ENCODE data around the gene ZCCHC2.

ZCCHC2 gene

DNA sequence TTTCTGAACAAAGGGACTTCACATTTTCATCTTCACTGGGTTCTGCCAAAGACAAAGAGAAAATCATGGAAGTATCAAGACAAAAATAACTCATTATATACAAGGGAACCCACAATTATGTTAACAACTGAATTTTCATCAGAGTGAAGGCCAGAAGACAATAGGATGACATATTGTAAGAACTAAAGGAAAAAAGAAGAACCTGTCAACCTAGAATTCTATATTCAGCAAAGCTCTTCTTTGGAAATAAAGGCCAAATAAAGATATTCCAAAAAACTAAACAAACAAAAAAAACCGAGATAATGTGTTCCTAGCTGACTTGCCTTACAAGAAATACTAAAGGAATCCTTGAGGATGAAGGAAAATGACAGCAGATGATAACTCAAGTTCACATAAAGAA, 10.3 kb upstream of the ZCCHC2 start:
- DNase-seq: no peak

DNA sequence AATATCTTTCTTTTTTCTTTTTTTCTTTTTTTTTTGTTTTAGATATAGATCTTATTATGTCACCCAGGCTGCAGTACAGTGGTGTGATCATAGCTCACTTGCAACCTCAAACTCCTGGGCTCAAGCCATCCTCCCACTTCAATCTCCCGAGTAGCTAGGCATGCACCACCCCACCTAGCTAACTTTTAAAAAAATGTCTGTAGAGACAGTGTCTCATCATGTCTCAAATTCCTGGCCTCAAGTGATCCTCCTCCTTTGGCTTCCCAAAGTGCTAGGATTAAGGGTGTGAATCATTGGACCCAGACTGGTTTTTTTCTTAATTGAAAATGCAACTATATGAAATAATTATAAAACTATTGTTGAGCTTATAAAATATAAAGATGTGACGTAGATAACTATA, 9.8 kb upstream of the ZCCHC2 start:
- no peak for DNase-seq

DNA sequence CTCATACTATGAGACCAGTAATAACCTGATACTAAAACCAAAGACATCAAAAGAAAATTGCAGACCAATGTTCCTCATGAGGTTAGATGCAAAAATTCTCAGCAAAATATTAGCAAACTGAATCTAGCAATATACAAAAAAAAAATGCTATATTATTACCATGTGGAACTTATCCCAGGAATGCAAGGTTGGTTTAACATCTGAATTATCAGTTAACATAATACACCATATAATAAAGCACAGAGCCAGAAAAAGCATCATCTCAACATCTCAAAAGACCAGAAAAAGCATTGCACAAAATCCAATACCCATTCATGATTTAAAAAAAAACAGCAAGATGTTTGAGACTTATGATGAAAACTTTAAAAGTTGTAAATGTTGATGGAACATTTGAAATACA, 8.3 kb upstream of the ZCCHC2 start:
- DNase-seq: no peak

DNA sequence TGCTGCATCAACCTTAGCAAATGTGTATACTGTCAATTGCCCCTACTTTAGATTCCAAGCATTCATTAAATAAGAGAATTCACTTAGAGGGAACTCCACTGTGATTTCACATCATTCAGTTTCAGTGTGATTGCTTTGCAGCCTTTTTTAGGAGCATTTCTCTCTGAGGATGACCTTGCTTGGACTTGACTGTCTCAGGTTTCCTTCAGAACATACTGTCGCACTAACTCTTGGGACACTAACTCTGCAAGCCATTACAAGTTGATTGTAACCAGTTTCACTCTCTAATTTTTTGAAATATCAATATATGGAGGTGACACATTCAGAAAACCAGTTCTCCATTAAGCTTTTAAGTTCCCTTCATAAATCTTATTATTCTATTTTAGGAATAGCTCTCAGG, 6.6 kb upstream of the ZCCHC2 start:
- DNase-seq: no peak

DNA sequence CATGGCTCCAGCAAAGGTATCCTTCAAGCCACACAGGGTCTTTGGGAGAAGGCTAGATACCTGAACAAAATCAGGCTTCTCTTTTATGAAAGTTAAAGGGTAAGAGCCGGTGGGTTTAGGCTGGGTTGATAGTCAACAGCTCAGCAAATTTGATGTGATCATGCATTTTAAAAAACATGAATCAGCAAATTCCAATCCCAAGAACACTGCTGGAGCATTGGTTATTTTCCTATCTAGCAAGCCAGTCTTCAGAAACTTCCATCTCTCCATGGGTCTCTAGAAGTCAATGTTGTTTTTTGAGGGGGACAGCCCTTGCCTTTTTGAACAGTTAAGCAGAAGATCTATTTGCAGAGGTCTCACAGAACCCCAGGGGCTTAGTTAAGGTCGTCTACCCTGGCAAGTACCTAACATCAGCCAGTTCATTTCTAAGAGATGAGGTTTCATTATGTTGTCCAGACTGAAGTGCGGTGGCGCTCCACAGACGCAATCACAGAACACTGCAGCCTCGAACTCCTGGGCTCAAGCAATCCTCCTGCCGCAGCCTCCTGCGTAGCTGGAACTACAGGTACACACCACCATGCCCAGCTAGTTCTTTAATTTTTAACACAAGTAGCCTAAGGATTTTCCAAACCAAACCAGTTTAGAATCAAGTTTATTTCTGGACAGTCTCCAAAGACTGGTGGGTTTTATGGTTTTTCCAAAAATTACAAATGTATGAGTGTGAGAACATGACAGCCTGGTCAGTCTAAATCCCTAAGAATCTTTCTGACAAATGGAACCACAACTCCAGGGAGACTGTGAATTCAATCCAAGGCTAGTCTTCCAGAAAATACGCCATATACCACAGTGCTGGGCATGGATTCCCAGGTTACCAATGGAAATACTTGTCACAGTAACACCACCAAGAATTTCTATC, 4.1 kb upstream of the ZCCHC2 start:
- no peak for DNase-seq

DNA sequence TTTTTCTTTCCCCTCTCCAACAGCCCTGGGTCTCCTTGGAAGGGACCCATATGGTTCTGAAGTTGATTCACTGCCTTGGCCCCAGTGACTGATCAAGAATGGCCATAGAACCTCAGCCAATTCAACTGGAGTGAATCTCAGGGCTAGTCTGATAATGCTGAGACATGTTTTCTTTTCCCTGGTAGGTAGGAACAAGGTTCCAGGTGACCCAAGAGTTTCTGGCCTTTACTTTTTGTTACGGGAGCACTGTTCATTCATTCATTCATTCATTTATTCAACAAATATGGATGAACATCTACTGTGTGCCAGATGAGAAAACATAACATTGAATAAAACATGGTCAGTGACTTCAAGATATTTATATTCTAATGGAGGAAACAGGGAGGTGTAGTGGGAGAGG, 3.1 kb upstream of the ZCCHC2 start:
- DNase-seq: no peak

DNA sequence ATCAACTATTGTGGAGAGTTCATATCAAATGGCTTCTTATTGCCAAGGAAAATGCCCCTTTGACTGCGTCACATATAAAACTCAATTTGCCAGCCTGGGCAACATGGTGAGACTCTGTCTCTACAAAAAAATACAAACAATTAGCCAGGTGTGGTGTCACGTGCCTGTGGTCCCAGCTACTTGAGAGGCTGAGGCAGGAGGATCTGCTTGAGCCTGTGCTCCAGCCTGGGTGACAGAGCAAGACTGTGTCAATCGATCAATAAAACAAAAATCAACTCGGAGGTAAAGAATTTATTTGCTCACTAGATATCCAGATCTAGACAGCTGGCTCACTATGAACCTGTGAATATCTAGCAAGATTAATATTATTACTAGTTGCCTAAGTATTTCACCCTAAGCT, 1.7 kb upstream of the ZCCHC2 start:
- DNase-seq: no peak

DNA sequence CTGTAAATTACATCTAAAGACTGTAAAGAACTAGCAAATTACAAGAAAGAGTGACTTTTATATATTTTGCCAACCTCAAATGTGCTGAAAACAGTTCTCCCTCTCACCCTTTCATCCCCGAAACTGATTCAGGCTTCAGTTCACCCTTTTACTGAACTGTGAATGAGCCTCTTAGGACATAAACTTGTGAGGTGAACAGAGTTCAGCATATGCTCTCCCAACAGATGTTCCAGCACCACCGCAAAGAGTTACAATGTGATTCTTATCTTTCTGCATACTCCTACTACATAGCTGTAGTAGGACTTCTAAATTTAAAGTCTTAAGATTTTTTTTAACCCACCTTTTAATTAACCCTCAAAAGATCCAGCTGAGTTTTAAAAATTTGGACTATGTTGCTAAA, 1.2 kb upstream of the ZCCHC2 start:
- DNase-seq: no peak

DNA sequence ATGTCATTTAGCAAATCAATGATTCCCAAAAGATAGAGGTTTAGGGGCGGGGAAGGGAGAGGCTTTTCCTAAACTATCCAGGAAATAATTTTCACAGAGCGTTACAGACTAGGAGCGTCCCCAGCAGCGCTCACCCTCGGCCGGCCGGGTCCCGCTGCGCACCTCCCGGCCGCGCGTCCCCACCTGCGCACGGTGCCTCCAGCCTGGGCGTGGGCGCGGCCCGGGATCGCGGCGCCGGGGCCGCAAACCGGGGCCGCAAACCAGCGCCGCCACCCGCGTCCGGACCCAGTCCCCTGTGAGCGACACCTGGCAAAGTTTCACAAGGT, 684 bp upstream of the ZCCHC2 start:
- DNase-seq: no peak

DNA sequence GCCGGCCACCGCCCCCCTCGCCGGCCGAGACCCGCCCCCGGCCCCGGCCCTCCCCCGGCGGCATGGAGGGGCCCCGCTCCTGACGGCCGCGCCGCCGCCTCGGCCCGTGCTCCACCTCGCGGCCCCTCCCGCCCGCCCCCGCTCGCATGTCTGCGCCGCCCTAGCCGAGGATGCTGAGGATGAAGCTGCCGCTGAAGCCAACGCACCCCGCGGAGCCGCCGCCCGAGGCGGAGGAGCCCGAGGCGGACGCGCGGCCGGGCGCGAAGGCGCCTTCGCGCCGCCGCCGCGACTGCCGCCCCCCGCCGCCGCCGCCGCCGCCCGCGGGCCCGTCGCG, 397 bp downstream of the ZCCHC2 start:
- no peak for DNase-seq

DNA sequence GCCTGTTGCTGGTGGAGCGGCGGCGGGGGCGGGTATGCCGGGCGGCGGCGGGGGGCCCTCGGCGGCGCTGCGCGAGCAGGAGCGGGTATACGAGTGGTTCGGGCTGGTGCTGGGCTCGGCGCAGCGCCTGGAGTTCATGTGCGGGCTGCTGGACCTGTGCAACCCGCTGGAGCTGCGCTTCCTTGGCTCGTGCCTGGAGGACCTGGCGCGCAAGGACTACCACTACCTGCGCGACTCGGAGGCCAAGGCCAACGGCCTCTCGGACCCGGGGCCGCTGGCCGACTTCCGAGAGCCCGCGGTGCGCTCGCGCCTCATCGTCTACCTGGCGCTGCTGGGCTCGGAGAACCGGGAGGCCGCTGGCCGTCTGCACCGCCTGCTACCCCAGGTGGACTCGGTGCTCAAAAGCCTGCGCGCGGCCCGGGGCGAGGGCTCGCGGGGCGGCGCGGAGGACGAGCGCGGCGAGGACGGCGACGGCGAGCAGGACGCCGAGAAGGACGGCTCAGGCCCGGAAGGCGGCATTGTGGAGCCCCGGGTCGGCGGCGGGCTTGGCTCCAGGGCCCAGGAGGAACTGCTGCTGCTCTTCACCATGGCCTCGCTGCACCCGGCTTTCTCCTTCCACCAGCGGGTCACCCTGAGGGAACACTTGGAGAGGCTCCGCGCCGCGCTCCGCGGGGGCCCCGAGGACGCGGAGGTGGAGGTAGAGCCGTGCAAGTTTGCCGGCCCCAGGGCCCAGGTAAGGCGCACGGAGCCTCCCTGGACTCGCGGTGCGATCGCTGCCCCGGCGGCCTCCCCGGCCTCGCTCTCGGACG, 1.0 kb downstream of the ZCCHC2 start:
- no peak for DNase-seq

DNA sequence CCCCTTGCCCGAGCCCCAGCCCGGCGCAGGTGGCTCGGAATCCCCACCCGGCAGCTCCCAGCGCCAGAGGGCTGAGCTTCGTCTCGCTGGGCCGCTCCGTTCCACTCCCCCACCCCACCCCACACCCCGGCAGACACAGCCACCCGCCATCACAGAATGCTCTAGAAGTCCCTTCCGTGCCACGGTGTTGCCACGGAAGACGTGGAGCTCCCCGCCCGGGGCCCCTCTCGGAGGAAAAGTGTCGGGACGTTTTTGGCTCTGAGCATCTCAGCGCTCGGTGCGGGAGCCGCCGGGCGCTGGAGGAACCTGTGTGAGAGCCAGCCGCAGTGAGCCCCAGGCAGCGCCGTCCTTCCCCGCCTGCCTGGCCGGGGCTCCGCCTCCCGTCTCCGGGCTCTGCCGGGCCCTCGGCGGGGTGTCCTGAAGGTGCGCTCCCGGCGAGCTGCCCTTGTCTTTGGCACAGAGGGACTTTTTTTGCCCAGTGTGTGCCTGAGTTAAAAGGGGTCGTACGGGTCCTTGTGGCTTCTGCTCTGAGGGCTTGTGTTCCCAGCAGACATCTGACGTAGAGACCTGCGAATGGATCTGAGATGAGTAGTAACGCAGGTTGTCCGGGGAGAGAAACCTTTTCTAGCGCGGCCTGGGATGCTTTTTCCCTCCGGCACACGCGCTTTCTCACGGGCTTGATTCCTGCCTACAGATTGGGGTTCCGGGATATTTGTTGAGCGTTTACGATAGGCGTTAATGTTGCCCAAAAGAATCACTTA, 1.8 kb downstream of the ZCCHC2 start:
- no peak for DNase-seq

DNA sequence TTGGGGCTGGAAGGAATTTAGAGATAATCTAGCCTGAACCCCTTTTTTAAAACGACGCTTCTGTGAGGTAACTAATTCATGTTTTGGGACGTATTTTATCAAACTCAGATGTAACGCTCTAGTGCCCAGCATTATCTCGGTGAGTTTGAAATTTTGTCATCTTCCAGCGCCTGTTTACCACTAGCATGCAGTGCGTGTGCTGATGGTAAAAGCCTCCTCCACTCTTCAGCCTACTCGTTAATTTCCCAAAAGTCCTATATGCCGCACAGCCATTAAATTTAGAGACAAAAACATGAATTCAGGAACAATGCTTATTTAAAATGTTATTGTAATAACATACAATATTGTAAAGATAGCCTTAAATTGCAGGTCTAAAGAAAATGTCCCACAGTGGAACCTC, 2.8 kb downstream of the ZCCHC2 start:
- no peak for DNase-seq

DNA sequence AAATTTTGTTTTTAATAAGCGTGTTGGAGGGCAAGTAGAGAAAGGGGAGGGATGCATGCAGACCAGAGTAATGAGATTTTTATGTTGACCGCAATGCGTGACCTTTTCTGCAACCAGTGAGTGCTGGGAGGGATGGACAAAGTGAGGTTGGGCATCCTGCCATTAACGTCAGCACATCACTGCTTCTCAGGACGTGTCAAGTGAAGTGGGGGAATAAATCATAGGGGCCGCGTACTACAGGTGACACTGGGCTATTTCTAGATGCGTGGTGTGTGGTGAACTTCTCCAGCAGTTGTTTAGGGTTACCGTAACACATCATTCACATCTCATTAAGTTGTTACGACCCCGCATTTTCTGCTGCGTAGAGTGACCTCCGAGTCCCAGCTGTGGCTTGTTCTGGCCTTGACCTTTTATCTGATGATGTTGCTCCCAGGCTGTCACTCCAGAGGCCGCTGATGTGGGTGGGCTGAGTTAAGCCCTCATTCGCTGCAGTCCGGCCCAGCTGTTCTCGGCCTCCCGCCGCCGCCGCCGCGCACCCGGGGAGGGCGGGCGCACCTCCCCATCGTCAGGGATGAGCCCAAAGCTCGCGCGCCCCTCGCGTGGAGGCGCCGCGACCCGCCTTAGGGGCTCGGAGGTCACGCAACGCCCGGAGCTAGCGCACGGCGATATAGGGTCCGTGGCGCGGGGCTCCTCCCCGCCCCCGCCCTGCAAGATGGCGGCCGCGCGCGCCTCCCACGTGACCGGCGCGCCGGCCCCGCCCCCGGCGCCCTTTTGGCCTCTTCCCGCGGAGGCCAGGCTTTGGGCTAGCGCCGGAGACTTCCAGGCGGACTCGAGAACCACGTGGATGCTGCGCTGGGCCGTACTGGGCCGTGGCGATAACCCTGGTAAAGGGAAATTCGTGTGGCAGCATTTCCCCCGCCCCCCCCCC, 3.5 kb downstream of the ZCCHC2 start:
- no peak for DNase-seq

DNA sequence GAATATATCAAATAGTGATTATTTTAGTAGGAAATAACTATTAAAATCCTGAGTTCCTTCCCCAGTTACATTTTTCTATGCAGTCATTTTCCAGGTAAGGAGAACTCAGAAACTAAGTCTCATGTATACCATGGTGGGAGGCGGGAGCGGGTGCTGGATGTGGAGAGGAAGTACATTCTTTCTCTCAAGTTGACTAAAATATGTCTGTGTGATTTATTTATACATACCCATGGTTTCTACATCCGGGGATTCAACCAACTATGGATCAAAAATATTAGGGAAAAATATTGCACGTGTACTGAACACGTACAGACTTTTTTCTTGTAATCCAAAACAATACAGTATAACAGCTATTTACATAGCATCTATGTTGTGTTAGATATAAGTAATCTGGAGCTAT, 6.8 kb downstream of the ZCCHC2 start:
- DNase-seq: no peak

DNA sequence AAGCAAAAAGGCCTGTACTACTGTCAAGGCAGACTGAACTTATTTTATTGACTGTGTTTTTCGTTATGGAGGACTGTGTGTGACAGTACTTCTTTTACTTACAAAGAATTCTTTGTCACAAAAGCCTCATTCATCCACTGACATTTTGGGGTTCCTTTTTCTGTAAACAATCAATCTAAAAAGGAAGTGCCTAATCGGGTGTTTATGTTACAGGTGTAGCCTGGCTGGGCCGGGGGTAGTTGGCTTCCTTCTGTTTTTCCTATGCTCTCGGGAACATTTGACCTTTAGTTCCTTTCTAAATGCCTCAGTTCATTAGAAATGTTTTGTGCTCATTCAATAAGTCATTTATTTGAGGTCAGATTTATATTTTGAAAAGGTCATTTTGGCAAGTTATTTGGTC, 8.3 kb downstream of the ZCCHC2 start:
- DNase-seq: no peak

DNA sequence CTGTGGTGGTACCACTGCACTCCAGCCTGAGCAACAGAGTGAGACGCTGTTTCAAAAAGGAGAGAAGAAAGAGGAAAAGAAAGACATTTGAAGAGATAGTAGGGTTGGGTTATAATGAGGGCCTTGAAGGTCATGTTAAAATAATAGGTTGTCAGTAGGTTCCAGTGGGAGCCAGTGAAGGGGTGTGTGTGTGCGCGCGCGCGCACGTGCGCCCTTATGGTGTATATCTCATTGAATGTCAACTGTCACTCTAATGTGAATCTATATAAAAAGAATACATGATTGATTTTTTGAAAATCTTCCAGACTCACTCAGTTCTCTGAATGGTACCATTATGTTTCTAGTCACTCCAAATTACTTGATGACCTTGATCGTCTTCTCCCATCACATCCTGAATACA, 9.1 kb downstream of the ZCCHC2 start:
- no peak for DNase-seq

DNA sequence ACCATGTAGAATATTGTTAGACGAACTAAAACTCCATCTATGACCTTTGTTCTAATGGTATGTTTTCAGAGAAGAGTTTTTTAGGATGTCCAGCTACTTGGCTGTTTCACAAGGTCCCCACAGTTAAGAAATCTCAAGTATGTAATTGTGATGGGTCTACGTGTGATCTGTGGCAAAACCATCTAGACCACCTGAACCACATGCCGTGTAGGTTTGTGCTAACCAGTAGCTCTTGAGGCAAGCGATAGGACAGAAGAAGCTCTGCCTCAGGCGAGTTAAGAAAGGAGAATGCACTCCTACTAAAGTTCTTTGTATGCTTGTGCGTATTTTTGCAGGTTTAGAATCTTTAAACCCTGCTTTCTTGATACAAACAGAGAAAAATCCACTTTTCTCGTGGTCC, 13.2 kb downstream of the ZCCHC2 start:
- DNase-seq: no peak

DNA sequence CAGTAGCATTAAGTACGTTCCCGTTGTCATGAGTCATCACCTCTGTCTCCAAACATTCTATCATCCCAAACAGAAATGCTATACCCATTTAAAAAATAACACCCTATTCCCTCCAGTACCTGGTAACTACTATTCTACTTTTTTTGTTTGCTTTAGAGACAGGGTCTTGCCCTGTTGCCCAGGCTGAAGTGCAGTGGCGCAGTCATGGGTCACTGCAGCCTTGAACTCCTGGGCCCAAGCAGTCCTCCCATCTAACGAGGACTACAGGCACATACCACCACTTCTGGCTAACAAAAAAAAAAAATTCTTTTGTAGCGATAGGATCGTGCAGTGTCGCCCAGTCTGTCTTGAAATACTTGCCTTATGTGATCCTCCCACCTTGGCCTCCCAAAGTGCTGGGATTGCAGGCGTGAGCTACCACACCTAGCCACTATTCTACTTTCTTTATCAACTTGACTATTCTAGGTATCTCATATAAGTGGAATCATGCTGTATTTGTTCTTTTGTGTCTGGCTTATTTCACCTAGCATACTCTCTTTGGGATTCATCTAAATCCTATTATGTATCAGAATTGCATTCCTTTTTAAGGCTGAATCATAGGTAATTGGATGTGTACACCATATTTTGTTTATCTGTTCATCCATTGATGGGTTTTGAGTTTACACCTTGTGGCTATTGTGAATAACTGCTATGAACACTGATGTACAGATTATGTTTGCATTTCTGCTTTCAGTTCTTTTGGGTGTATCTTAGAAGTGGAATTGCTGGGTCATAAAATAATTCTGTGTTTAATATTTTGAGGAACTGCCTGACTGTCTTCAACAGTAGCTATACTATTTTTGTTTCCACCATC, 14.4 kb downstream of the ZCCHC2 start:
- DNase-seq: no peak

DNA sequence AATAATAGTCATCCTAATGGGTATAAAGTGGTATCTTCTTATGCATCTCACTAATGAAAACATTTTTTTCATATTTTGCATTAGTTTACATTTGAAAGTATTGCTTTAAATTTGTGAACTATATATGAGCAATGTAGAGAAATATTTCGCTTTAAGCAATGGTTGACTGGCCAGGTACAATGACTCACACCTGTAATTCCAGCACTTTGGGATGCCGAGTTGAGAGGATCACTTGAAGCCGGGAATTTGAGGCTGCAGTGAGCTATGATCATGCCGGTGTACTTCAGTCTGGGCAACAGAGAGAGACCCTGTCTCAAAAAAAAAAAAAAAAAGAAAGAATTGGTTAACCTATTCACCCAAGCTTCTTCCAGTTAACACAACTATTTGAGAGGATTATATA, 15.1 kb downstream of the ZCCHC2 start:
- no peak for DNase-seq

DNA sequence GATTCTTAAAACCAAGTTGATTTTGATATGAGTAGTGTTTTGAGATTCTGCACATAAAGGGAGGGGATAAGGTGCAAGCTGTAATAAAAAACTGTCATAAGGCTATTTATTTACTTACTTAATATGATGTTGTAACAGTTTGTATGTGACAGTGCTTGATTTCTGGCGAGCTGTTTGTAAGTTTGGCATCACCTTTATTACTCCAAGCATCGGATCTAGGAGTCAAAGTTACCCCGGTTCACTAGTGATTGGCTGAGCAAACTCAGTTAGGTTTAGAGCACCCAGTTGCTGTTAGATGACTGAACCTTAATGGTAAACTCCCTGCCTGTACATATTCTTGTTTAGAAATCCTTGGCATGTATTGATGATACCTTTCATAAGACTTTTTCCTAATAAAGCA, 16.1 kb downstream of the ZCCHC2 start:
- DNase-seq: no peak

Data from NCI-H1694 (cell line).